Measurements from ENCODE around the gene HTR3D.

- TF ChIP-seq CTCF (IDR thresholded peaks at IDR 0.05) (no peak), POLR2A (IDR thresholded peaks at IDR 0.05) (no peak)
Observed at GRCh38 chr3:184029443-184029842, 2.1 kb upstream of the HTR3D start.
